GM18951 (cell line): Measurements from ENCODE around the gene SERPINA12.

Experiments used
- POLR2A ChIP-seq: IDR thresholded peaks from 4 replicates; pipeline ENCODE4 v1.6.1; 2011; ENCODE audit warnings: mild to moderate bottlenecking; ENCODE audit not compliant: insufficient read length, insufficient read depth; ENCODE audit errors: extremely low read depth
- in situ Hi-C: fragments of 300-500 bp; cut with MboI; formaldehyde crosslinking; loops from one replicate; pipeline ENCODE4 v1.12.0; 2022; ENCODE audit warnings: low sequenced_read_pairs, mixed read lengths, inconsistent platforms; ENCODE audit not compliant: unreplicated experiment

Gene SERPINA12, protein sequence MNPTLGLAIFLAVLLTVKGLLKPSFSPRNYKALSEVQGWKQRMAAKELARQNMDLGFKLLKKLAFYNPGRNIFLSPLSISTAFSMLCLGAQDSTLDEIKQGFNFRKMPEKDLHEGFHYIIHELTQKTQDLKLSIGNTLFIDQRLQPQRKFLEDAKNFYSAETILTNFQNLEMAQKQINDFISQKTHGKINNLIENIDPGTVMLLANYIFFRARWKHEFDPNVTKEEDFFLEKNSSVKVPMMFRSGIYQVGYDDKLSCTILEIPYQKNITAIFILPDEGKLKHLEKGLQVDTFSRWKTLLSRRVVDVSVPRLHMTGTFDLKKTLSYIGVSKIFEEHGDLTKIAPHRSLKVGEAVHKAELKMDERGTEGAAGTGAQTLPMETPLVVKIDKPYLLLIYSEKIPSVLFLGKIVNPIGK

GRCh38 chr14:94509356-94509755 lies at the start of gene SERPINA12:
Gene SERPINA12, minus strand, starts transcription at chr14:94509469. Its CDS starts 11,072 bp downstream, at chr14:94498397.
- in situ Hi-C loops = no loop called here
- TF ChIP-seq POLR2A = no peak

DNA sequence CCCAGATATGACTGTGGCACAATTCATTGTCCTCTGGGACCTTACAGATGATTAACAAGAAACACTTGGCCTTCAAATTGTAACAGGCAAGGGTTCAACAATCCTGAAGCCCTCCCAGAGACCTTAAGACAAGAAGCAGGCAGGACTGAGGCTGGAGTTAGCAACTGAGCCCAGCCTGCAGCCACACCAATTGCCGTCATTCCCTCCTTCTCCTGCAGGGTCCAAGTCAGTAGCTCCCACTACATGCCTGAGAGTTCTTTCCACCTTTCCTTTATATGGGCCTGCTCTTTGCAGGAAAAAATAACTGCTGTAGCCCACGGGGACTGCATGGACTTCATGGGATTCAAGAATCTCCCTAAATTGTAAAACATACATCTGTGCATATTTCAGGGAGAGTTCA lies 49.6 kb upstream of the SERPINA12 start:
- no peak for TF ChIP-seq POLR2A
- in situ Hi-C loops = no loop called here

- no peak for TF ChIP-seq POLR2A
- in situ Hi-C loops = no loop called here
These were observed 48.1 kb upstream of the SERPINA12 start for GRCh38 chr14:94557327-94557726.

- no peak for TF ChIP-seq POLR2A
- in situ Hi-C loops = no loop called here
These were observed 46.7 kb upstream of the SERPINA12 start for GRCh38 chr14:94555991-94556390.

GRCh38 chr14:94550041-94550440 lies 40.8 kb upstream of the SERPINA12 start:
- in situ Hi-C loops = no loop called here
- TF ChIP-seq POLR2A = no peak

GRCh38 chr14:94548999-94549985 lies 40.0 kb upstream of the SERPINA12 start:
- in situ Hi-C loops = loop anchor here (10.0 kb wide), 1 partner anchor 114 kb away; no protein-coding TSS in a partner anchor
- TF ChIP-seq POLR2A = no peak

DNA sequence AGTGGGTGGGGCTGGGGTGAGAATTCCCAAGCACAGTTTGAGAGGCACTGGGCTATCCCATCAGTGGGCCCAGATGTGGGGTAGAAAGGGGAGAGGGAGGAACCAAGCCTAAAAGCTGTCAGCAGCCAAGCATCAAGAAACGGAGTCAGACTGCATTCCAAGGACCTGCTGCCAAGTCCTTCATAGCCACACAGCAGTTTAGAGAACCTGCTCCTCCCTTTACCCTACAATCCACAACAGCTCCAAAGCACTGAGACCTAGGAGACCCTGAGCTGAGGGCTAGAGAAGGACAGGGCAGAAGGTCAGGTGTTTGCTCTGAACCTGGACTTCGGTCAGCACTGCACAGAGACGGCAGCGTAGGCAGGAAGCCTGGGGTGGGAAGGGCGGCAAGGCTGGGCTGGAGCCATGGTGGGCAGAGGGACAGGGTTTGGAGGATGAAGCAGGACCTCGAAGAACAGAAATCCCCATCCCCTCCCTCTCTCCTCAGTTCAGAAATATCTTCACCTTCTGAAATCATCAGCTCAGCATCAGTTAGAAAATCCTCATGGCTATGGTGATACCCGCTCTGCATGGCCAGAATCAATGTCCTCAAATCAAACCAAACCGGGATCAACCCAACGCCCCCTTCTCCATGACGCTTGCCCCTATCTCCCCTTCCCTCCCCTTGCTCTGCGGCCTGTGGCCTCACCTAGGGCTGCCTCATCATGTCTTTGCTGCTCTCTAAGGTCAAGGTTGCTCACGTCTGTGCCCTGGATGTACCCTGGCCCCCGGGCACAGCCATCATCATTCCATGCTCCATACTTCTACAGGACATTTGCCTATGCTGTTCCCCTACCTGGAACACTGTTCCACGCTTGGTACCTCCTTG lies 39.1 kb upstream of the SERPINA12 start:
- TF ChIP-seq POLR2A = no peak
- in situ Hi-C loops = loop anchor here (10.0 kb wide), 1 partner anchor 114 kb away; no protein-coding TSS in a partner anchor

GRCh38 chr14:94547726-94548125 lies 38.5 kb upstream of the SERPINA12 start:
- TF ChIP-seq POLR2A = no peak
- in situ Hi-C loops = loop anchor here (10.0 kb wide), 1 partner anchor 113 kb away; no protein-coding TSS in a partner anchor

DNA sequence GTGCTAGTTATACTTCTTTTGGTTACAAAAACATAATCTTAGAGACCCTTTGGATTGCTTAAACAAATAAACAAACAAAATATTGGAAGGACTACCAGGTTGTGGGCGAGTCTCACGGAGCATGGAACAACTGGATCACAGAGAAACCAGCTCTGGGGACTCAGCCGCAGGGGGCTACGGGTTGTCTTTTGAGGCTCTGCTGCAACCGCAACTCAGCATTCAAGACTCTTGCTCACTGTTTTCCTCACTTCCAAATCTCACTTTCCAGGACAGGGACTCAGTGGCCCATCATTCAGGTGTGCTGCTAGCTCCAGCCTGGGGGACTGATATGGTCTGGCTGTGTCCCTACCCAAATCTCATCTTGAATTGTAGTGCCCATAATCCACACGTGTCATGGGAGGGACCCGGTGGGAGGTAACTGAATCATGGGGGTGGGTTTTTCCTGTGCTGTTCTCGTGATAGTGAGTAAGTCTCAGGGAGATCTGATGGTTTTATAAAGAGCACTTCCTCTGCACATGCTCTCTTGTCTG lies 37.9 kb upstream of the SERPINA12 start:
- TF ChIP-seq POLR2A = no peak
- in situ Hi-C loops = loop anchor here (10.0 kb wide), 1 partner anchor 112 kb away; no protein-coding TSS in a partner anchor

DNA sequence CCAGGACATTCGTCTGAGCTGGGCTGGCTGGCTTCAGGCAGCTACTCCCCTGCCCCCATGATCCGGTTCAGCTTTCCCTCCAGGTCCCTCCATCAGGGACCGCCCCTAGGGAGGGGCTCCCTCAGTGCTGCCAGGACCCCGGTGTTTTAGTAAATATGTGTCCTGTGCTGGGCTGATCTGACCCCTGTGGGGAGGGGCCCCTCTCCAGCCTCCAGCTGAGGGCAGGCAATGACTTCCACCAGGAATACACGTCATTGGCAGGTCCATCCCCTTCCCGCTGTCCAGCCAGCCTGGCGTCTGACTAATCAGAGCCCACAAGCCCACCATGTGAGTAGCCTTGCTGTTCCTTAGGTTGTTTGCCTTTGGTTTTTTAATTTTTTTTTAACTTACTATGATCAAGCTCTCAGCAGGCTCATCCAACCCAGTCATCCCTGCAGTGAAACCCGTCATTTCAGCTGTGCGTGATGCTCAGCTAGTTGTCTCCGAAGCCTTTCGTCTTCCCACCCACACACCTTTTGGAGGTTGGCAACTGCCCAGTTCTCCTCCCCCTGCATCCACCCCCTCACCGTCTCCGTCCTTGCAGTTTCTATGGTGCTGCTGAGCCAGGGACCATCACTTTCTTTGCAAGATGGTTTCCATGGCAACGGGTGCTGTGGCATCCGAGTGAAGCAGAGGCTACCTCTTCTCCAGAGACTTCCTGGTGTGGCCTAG lies 36.0 kb upstream of the SERPINA12 start:
- in situ Hi-C loops = loop anchor here (10.0 kb wide), 1 partner anchor 110 kb away; no protein-coding TSS in a partner anchor
- no peak for TF ChIP-seq POLR2A

GRCh38 chr14:94544726-94545125 lies 35.5 kb upstream of the SERPINA12 start:
- in situ Hi-C loops = loop anchor here (10.0 kb wide), 1 partner anchor 110 kb away; no protein-coding TSS in a partner anchor
- TF ChIP-seq POLR2A = no peak
